SK-N-SH (cell line): ENCODE results near the gene PAPLN. TPM values are rescaled to one million over a fixed set of nuclear protein-coding genes. Genes with fewer than 3 reads are reported as not detected.

ENCODE experiments used
- CTCF ChIA-PET: fragments of 300-600, 350-600 bp; formaldehyde crosslinking; extraction: SDS; loops from one replicate; lab custom pipeline; 2021; lab: Yijun Ruan, JAX
- POLR2A ChIA-PET: fragments of 350-600 bp; sonication (Branson Sonifier 250); formaldehyde crosslinking; extraction: SDS; loops from one replicate; lab custom pipeline; 2020; ENCODE audit warnings: antibody characterized with exemption, inconsistent platforms; lab: Yijun Ruan, JAX
- DNase-seq: peaks from one replicate; pipeline ENCODE4 v3.0.0; 2012
- H2AFZ ChIP-seq: fragments of 200-600 bp; sonication (generic); 2 replicates; pipeline ENCODE4 v1.8.1; 2016; ENCODE audit warnings: antibody characterized with exemption, mild to moderate bottlenecking, low read depth
- H3F3A ChIP-seq: fragments of 200-600 bp; sonication (generic); replicated peaks from 2 replicates; pipeline ENCODE3; 2016; ENCODE audit warnings: antibody characterized with exemption, mild to moderate bottlenecking; ENCODE audit not compliant: insufficient read depth
- H3K27ac ChIP-seq, 2 experiments: fragments of 200-500 bp in 1 of 2; fragments of 200-600 bp in 1 of 2; sonication (Bioruptor generic) in 1 of 2; sonication (generic), shearing (Covaris generic) in 1 of 2; 2 replicates each; pipeline versions ENCODE4 v1.5.1 to v1.6.1; 2014 to 2016; ENCODE audit warnings: low read depth in 2 of 2, inconsistent platforms in 1 of 2, low read length in 1 of 2, mild to moderate bottlenecking in 1 of 2, mixed read lengths in 1 of 2
- H3K27me3 ChIP-seq: fragments of 200-600 bp; sonication (generic), shearing (Covaris generic); 2 replicates; pipeline ENCODE4 v1.6.1; 2016; ENCODE audit warnings: mixed run types; ENCODE audit not compliant: insufficient read depth
- H3K36me3 ChIP-seq, 2 experiments: fragments of 200-500 bp in 1 of 2; fragments of 200-600 bp in 1 of 2; sonication (Bioruptor generic) in 1 of 2; sonication (generic) in 1 of 2; replicated peaks in 1 of 2; 2 replicates each; pipeline versions ENCODE3 to v1.5.1; 2014 to 2016; ENCODE audit warnings: low read length in 1 of 2, mild to moderate bottlenecking in 1 of 2; ENCODE audit not compliant: insufficient read depth in 2 of 2, control insufficient read depth in 1 of 2
- H3K4me1 ChIP-seq, 2 experiments: fragments of 200-500 bp in 1 of 2; fragments of 200-600 bp in 1 of 2; sonication (Bioruptor generic) in 1 of 2; sonication (generic), shearing (Covaris generic) in 1 of 2; 2 replicates each; pipeline versions ENCODE4 v1.5.1 to v1.6.1; 2014 to 2016; ENCODE audit warnings: low read depth in 1 of 2, low read length in 1 of 2, mixed run types in 1 of 2; ENCODE audit not compliant: insufficient read depth in 2 of 2, control insufficient read depth in 1 of 2
- H3K4me2 ChIP-seq: fragments of 200-600 bp; sonication (generic), shearing (Covaris generic); 2 replicates; pipeline ENCODE4 v1.6.1; 2017; ENCODE audit warnings: mixed run types
- H3K4me3 ChIP-seq, 2 experiments: fragments of 200-500 bp in 1 of 2; fragments of 200-600 bp in 1 of 2; sonication (Bioruptor generic) in 1 of 2; sonication (generic), shearing (Covaris generic) in 1 of 2; 2 replicates each; pipeline versions ENCODE4 v1.5.1 to v1.8.1; 2014 to 2016; ENCODE audit warnings: low read depth in 2 of 2, inconsistent platforms in 1 of 2, low read length in 1 of 2, mild to moderate bottlenecking in 1 of 2, mixed read lengths in 1 of 2, moderate library complexity in 1 of 2
- H3K79me2 ChIP-seq: fragments of 200-600 bp; sonication (generic); 2 replicates; pipeline ENCODE4 v1.8.1; 2017; ENCODE audit warnings: mild to moderate bottlenecking; ENCODE audit not compliant: insufficient read depth
- H3K9ac ChIP-seq: fragments of 200-600 bp; sonication (generic); 2 replicates; pipeline ENCODE4 v1.6.1; 2017; ENCODE audit warnings: mixed run types
- H3K9me2 ChIP-seq: fragments of 200-600 bp; sonication (generic); 2 replicates; pipeline ENCODE4 v1.6.1; 2017; ENCODE audit warnings: mixed run types
- H3K9me3 ChIP-seq: fragments of 200-600 bp; sonication (generic); 2 replicates; pipeline ENCODE4 v1.6.1; 2017; ENCODE audit warnings: mixed run types, mild to moderate bottlenecking, moderate library complexity
- H4K20me1 ChIP-seq: fragments of 200-600 bp; sonication (generic); 2 replicates; pipeline ENCODE4 v1.6.1; 2017; ENCODE audit warnings: mild to moderate bottlenecking, mixed run types; ENCODE audit not compliant: insufficient read depth
- ELF1 ChIP-seq: IDR thresholded peaks from 2 replicates; pipeline ENCODE4 v1.4.0; 2012
- EP300 ChIP-seq, 2 experiments: IDR thresholded peaks; 2 replicates each; pipeline versions ENCODE4 v1.4.0 to v1.6.1; 2012; ENCODE audit warnings: borderline replicate concordance in 1 of 2, low read depth in 1 of 2, low read length in 1 of 2
- EZH2phosphoT487 ChIP-seq: fragments of 200-600 bp; sonication (generic); IDR thresholded peaks from 2 replicates; pipeline ENCODE4 v1.6.1; 2017; ENCODE audit warnings: low read depth, mixed run types, mild to moderate bottlenecking, antibody characterized with exemption, moderate library complexity, borderline replicate concordance
- FOSL2 ChIP-seq: IDR thresholded peaks from 2 replicates; pipeline ENCODE4 v1.4.0; 2012; ENCODE audit warnings: low read depth, mild to moderate bottlenecking, moderate library complexity, borderline replicate concordance
- FOXJ3 ChIP-seq: sonication (generic); formaldehyde crosslinking; IDR thresholded peaks from 2 replicates; pipeline ENCODE4 v1.5.1; 2020; ENCODE audit warnings: mild to moderate bottlenecking, missing genetic modification reagents
- FOXM1 ChIP-seq: IDR thresholded peaks from 2 replicates; pipeline ENCODE4 v1.4.0; 2012; ENCODE audit warnings: low read depth, mild to moderate bottlenecking
- GABPA ChIP-seq: IDR thresholded peaks from 2 replicates; pipeline ENCODE4 v1.4.0; 2012; ENCODE audit warnings: low read depth, mild to moderate bottlenecking
- MXI1 ChIP-seq: IDR thresholded peaks from 2 replicates; pipeline ENCODE4 v1.6.1; 2012; ENCODE audit warnings: mild to moderate bottlenecking, low read depth, low read length, improper control_type of control experiment
- POLR2AphosphoS5 ChIP-seq: IDR thresholded peaks from 2 replicates; pipeline ENCODE4 v1.6.1; 2012; ENCODE audit warnings: low read depth, low read length
- RAD21 ChIP-seq: IDR thresholded peaks from 2 replicates; pipeline ENCODE4 v1.6.1; 2012; ENCODE audit warnings: mild to moderate bottlenecking, low read length
- RCOR1 ChIP-seq: fragments of 150-350 bp; IDR thresholded peaks from 2 replicates; pipeline ENCODE4 v1.6.1; 2017; ENCODE audit warnings: antibody characterized with exemption, low read length
- RXRA ChIP-seq: IDR thresholded peaks from 2 replicates; pipeline ENCODE4 v1.4.0; 2012; ENCODE audit warnings: low read depth, mild to moderate bottlenecking, borderline replicate concordance
- SIN3A ChIP-seq: IDR thresholded peaks from 2 replicates; pipeline ENCODE4 v1.6.1; 2012; ENCODE audit warnings: low read depth, mild to moderate bottlenecking, low read length, moderate library complexity, borderline replicate concordance
- TAF1 ChIP-seq: IDR thresholded peaks from 2 replicates; pipeline ENCODE4 v1.6.1; 2012; ENCODE audit warnings: low read depth, mild to moderate bottlenecking, low read length, moderate library complexity, borderline replicate concordance
- TCF12 ChIP-seq: IDR thresholded peaks from 2 replicates; pipeline ENCODE4 v1.4.0; 2012
- WGBS: methylation state at CpG from one replicate; pipeline ENCODE4 v1.1.6; 2017; ENCODE audit warnings: low lambda C conversion rate; 5-methylcytosine and 5-hydroxymethylcytosine counted together
- polyA plus RNA-seq, 3 experiments: library from polyadenylated mRNA; depleted of rRNA; stranded (reverse); fragments of >200 nt; gene quantifications; 2 replicates each; pipeline ENCODE4 v1.2.3, GENCODE V29; 2012
- TF ChIP-seq, protein P1 (sequence below): fragments of 150-350 bp; IDR thresholded peaks from 2 replicates; pipeline ENCODE4 v1.6.1; 2017; ENCODE audit warnings: antibody characterized with exemption, low read length, low read depth, borderline replicate concordance
- TF ChIP-seq, protein P2 (sequence below): IDR thresholded peaks from 2 replicates; pipeline ENCODE4 v1.4.0; 2012; ENCODE audit warnings: low read depth, borderline replicate concordance

PAPLN gene
- polyA plus RNA-seq, 1 of the 3 experiments (the other 2 are of a cell fraction) = 0.13 TPM

DNA sequence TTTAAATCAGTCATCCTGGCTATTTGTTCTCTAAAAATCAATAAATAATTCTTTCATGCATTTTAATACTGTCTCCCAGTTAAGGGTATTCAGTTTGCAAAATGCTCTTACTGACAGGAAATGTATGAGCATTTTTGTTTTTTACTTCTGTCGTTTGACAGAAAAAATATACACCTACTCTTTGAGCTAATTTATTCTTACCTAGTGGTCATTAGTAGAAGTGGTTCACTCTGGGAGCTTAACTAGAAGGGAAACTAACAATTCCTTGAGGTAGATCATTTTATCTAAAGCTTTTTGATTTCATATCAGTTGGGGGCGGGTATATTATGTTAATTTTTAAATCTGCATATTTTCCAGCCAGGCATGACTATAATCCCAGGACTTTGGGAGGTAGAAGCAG, 33.8 kb upstream of the PAPLN start:
- Histone ChIP-seq H3F3A (no peaks in the 10 kb centered on the region), H3K9me3 (no peaks in the 10 kb centered on the region), H3K9me2 (no peaks in the 10 kb centered on the region), H2AFZ (no peak overlapping the region), H3K4me1 (no peaks in the 10 kb centered on the region), H3K36me3 (peaks cover 40 to 51% of the 10 kb centered on the region in 2 experiments), H3K27ac (no peak overlapping the region), H4K20me1 (no peaks in the 10 kb centered on the region), H3K4me3 (no peak overlapping the region), H3K4me2 (no peak overlapping the region), H3K27me3 (no peaks in the 10 kb centered on the region), H3K79me2 (no peaks in the 10 kb centered on the region), H3K9ac (no peak overlapping the region)
- WGBS = 95% methylated on average over 2 of the region's 2 CpGs
- CTCF ChIA-PET = no interaction called here
- no peak for DNase-seq
- POLR2A ChIA-PET = no interaction called here
- TF ChIP-seq RCOR1 (no peak), FOXJ3 (CRISPR knock-in tag) (no peak), RAD21 (no peak), ELF1 (no peak), POLR2AphosphoS5 (no peak), TCF12 (no peak), RXRA (no peak), TAF1 (no peak), FOXM1 (no peak), SIN3A (no peak), EZH2phosphoT487 (no peak), EP300 (IDR thresholded peaks at IDR 0.05; ENCODE audit: borderline replicate concordance in 1 of 2, low read depth in 1 of 2, low read length in 1 of 2) (no peak), MXI1 (no peak), GABPA (no peak)
- TF ChIP-seq, protein P1, sequence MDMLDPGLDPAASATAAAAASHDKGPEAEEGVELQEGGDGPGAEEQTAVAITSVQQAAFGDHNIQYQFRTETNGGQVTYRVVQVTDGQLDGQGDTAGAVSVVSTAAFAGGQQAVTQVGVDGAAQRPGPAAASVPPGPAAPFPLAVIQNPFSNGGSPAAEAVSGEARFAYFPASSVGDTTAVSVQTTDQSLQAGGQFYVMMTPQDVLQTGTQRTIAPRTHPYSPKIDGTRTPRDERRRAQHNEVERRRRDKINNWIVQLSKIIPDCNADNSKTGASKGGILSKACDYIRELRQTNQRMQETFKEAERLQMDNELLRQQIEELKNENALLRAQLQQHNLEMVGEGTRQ = no peak
- TF ChIP-seq, protein P2, sequence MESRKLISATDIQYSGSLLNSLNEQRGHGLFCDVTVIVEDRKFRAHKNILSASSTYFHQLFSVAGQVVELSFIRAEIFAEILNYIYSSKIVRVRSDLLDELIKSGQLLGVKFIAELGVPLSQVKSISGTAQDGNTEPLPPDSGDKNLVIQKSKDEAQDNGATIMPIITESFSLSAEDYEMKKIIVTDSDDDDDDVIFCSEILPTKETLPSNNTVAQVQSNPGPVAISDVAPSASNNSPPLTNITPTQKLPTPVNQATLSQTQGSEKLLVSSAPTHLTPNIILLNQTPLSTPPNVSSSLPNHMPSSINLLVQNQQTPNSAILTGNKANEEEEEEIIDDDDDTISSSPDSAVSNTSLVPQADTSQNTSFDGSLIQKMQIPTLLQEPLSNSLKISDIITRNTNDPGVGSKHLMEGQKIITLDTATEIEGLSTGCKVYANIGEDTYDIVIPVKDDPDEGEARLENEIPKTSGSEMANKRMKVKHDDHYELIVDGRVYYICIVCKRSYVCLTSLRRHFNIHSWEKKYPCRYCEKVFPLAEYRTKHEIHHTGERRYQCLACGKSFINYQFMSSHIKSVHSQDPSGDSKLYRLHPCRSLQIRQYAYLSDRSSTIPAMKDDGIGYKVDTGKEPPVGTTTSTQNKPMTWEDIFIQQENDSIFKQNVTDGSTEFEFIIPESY = no peak

DNA sequence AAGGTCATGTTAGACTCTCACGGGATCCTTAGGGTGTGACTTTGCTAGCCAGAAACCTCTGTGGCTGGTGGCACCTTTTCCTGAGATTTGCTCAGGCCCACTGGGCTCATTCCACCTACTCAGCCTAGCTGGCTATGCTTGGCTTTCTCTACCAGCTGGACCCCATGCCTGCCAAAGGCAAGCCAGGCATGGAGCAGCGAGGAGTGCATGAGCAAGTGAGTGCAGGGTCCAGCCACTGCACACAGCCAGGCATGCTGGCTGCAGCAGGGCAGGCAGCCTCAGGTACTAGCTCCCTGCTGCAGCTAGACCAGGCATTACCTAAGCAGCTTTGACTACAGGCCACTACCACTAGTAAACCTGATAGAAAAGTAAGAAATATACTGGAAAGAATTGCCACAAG, 29.7 kb upstream of the PAPLN start:
- Histone ChIP-seq H3K4me1 (0 out of 4 replicates have a peak, but pooled peaks cover 0 to 8% of the 10 kb centered on the region in 2 experiments), H2AFZ (no peak overlapping the region), H3K27me3 (no peaks in the 10 kb centered on the region), H3K4me2 (no peak overlapping the region), H3F3A (peaks cover 7% of the 10 kb centered on the region), H4K20me1 (no peaks in the 10 kb centered on the region)
- no peak for DNase-seq
- CTCF ChIA-PET = interaction anchor here (3.2 kb wide), 1 partner anchor 34 kb away, joined by 11 read pairs; no protein-coding TSS in a partner anchor
- no peak for TF ChIP-seq RCOR1
- no peak for TF ChIP-seq GABPA
- TF ChIP-seq POLR2AphosphoS5 = no peak
- TF ChIP-seq EP300 (IDR thresholded peaks at IDR 0.05; ENCODE audit: borderline replicate concordance in 1 of 2, low read depth in 1 of 2, low read length in 1 of 2) = no peak
- TF ChIP-seq RAD21 = no peak
- no peak for TF ChIP-seq FOSL2
- TF ChIP-seq, all 33 proteins: peak for 0
- Histone ChIP-seq H3K4me3 (no peak overlapping the region), H3K9me3 (no peaks in the 10 kb centered on the region), H3K36me3 (peaks cover 65% of the 10 kb centered on the region in 2 experiments), H3K79me2 (no peaks in the 10 kb centered on the region), H3K27ac (no peak overlapping the region), H3K9ac (no peak overlapping the region), H3K9me2 (no peaks in the 10 kb centered on the region)
- WGBS = 100% methylated on average over 2 of the region's 2 CpGs
- POLR2A ChIA-PET = no interaction called here
